ENCODE measurements around the gene RFFL. TPM values are rescaled to one million over a fixed set of nuclear protein-coding genes. Genes with fewer than 3 reads are reported as not detected.
"Not testable (repeated sequence)": the region's sequence is repeated elsewhere in the genome, so short reads cannot be mapped to it uniquely, and the experiment has no call there.

The RFFL gene
- total and polyA plus RNA-seq, 4 donors: 5.8 to 38.1 (median 21.9) TPM

- no peaks in the 10 kb centered on the region for H3K9me3 ChIP-seq (ENCODE audit: control insufficient read depth in 4 of 4, insufficient read depth in 3 of 4, low read length in 3 of 4)
- H3K4me3 ChIP-seq: no peak overlapping the region
- H3K36me3 ChIP-seq (ENCODE audit: control insufficient read depth in 4 of 4, insufficient read depth in 4 of 4, low read length in 4 of 4): peaks cover 0 to 47% (median 26%) of the 10 kb centered on the region in 4 donors
- WGBS, 2 donors: 90 to 92% methylated on average over 4 of the region's 4 CpGs
- no peak overlapping the region for H3K27ac ChIP-seq (ENCODE audit: low read depth in 1 of 2, low read length in 1 of 2)
- TF ChIP-seq CTCF (IDR thresholded peaks at IDR 0.05; ENCODE audit: control extremely low read depth, extremely low read depth): no peak
- no peaks in the 10 kb centered on the region for H3K27me3 ChIP-seq (ENCODE audit: control insufficient read depth in 3 of 3, insufficient read depth in 3 of 3, low read length in 2 of 3)
- no peak for ATAC-seq (ENCODE audit: insufficient read depth, low FRiP score)
- no peak overlapping the region for H3K9ac ChIP-seq (ENCODE audit: insufficient read depth in 1 of 2, low read length in 2 of 2)
- peaks cover 0 to 3% (median 0%) of the 10 kb centered on the region in 5 donors for H3K4me1 ChIP-seq (ENCODE audit: control insufficient read depth in 5 of 5, insufficient read depth in 5 of 5, low read length in 5 of 5)
- DNase-seq: no peak
Measured at GRCh38 chr17:35003778-35004177, 59.7 kb downstream of the RFFL start.

- 66 to 85% methylated on average over 15 of the region's 15 CpGs for WGBS, 2 donors
- no peak overlapping the region for H3K4me3 ChIP-seq
- no peaks in the 10 kb centered on the region for H3K27me3 ChIP-seq (ENCODE audit: control insufficient read depth in 3 of 3, insufficient read depth in 3 of 3, low read length in 2 of 3)
- no peak overlapping the region for H3K9ac ChIP-seq (ENCODE audit: insufficient read depth in 1 of 2, low read length in 2 of 2)
- H3K36me3 ChIP-seq (ENCODE audit: control insufficient read depth in 4 of 4, insufficient read depth in 4 of 4, low read length in 4 of 4): peaks cover 0 to 47% (median 33%) of the 10 kb centered on the region in 4 donors
- peaks cover 0 to 4% (median 0%) of the 10 kb centered on the region in 5 donors for H3K4me1 ChIP-seq (ENCODE audit: control insufficient read depth in 5 of 5, insufficient read depth in 5 of 5, low read length in 5 of 5)
- DNase-seq (peak in 1 of 3 donors; percentile 23), ATAC-seq (ENCODE audit: insufficient read depth, low FRiP score) (no peak)
- TF ChIP-seq CTCF (IDR thresholded peaks at IDR 0.05; ENCODE audit: control extremely low read depth, extremely low read depth): no peak
- no peaks in the 10 kb centered on the region for H3K9me3 ChIP-seq (ENCODE audit: control insufficient read depth in 4 of 4, insufficient read depth in 3 of 4, low read length in 3 of 4)
- no peak overlapping the region for H3K27ac ChIP-seq (ENCODE audit: low read depth in 1 of 2, low read length in 1 of 2)
Measured at GRCh38 chr17:35002876-35003551, 60.5 kb downstream of the RFFL start.

- WGBS, 2 donors: 87 to 88% methylated on average over 2 of the region's 2 CpGs
- TF ChIP-seq CTCF (IDR thresholded peaks at IDR 0.05; ENCODE audit: control extremely low read depth, extremely low read depth): no peak
- H3K36me3 ChIP-seq (ENCODE audit: control insufficient read depth in 4 of 4, insufficient read depth in 4 of 4, low read length in 4 of 4): peaks cover 0 to 40% (median 34%) of the 10 kb centered on the region in 4 donors
Measured at GRCh38 chr17:35001549-35001948, 62.0 kb downstream of the RFFL start.

GRCh38 chr17:35000965-35001364 is 62.5 kb downstream of the RFFL start:
- WGBS, 2 donors: 94 to 97% methylated on average over 14 of the region's 14 CpGs

More at GRCh38 chr17:35001549-35001948, 62.0 kb downstream of the RFFL start:
- Histone ChIP-seq H3K9ac (ENCODE audit: insufficient read depth in 1 of 2, low read length in 2 of 2) (no peak overlapping the region), H3K9me3 (ENCODE audit: control insufficient read depth in 4 of 4, insufficient read depth in 3 of 4, low read length in 3 of 4) (no peaks in the 10 kb centered on the region), H3K27me3 (ENCODE audit: control insufficient read depth in 3 of 3, insufficient read depth in 3 of 3, low read length in 2 of 3) (no peaks in the 10 kb centered on the region), H3K4me1 (ENCODE audit: control insufficient read depth in 5 of 5, insufficient read depth in 5 of 5, low read length in 5 of 5) (peaks cover 0 to 19% (median 14%) of the 10 kb centered on the region in 5 donors), H3K27ac (ENCODE audit: low read depth in 1 of 2, low read length in 1 of 2) (no peak overlapping the region), H3K4me3 (no peak overlapping the region)
- no peak for DNase-seq
- ATAC-seq (ENCODE audit: insufficient read depth, low FRiP score): no peak

More at GRCh38 chr17:35000965-35001364, 62.5 kb downstream of the RFFL start:
- not testable (repeated sequence) for DNase-seq; H3K9me3 ChIP-seq (ENCODE audit: control insufficient read depth in 4 of 4, insufficient read depth in 3 of 4, low read length in 3 of 4); H3K27ac ChIP-seq (ENCODE audit: low read depth in 1 of 2, low read length in 1 of 2); H3K27me3 ChIP-seq (ENCODE audit: control insufficient read depth in 3 of 3, insufficient read depth in 3 of 3, low read length in 2 of 3); ATAC-seq (ENCODE audit: insufficient read depth, low FRiP score); H3K4me3 ChIP-seq; H3K9ac ChIP-seq (ENCODE audit: insufficient read depth in 1 of 2, low read length in 2 of 2)
- peaks cover 0 to 19% (median 15%) of the 10 kb centered on the region in 5 donors for H3K4me1 ChIP-seq (ENCODE audit: control insufficient read depth in 5 of 5, insufficient read depth in 5 of 5, low read length in 5 of 5)
- H3K36me3 ChIP-seq (ENCODE audit: control insufficient read depth in 4 of 4, insufficient read depth in 4 of 4, low read length in 4 of 4): peaks cover 0 to 40% (median 36%) of the 10 kb centered on the region in 4 donors
